ENCODE results near the gene CFAP97D1. TPM values are rescaled to one million over a fixed set of nuclear protein-coding genes. Genes with fewer than 3 reads are reported as not detected.

The CFAP97D1 gene
- total RNA-seq, 5 donors from 2014 or later (not counting 1 experiment from before 2014, with no cell fraction given), result not detected

DNA sequence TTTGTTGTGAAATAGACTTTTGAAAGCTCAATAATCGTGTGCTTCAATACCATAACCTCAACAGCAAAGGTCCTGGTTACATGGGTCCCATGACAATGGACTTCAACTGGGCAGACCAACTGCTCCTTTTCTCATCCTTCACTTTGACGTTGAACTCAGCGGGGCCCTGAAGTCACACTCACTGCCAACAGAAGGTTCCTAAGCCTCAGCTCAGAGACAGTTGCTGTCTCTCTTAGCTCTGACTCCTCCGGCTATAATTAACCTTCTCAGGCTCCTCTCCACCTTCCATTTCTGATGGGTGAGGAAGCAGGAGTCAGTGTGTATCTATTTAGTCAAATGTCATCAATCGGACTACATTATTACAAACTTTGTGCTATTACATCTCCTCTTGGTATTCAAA, 28.9 kb downstream of the CFAP97D1 start:
- ATAC-seq (replicated peaks in 1 of 4), result no peak

DNA sequence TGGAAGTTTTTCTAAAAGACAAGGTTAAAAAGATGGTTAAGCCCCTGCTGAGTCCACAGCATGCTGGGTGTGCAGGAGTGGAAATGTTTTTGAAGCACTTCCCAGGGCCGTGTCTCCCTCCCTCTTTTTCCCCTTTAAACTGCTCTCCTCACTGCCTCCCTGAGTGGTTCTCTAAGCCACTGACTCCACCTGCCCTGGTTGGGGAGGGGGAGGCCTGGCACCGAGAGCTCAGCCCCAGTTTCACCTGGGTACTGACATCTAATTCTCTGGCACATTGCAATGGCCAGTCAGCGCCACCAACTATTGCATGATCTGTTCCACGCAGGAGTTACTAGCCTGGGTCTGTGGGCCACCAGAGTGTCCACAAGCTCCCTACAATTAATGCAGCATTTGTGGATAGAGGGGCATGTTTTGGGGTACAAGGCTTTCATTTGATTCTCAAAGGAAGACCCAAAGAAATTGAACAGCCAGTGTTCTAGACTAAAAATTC, 30.0 kb downstream of the CFAP97D1 start:
- H3K27me3 Mint-ChIP-seq, result peaks cover 11 to 19% of the 10 kb centered on the region in 2 donors
- ChIA-PET CTCF (no interaction called here), POLR2A (no interaction called here)
- no peak overlapping the region for H3K27ac Mint-ChIP-seq
- no peak for ATAC-seq (replicated peaks in 1 of 4)
- H3K4me3 Mint-ChIP-seq, result no peak overlapping the region
- Histone ChIP-seq H3K27ac (ENCODE audit: low read length) (no peak overlapping the region), H3K36me3 (ENCODE audit: control insufficient read depth in 2 of 2, extremely low read depth in 1 of 2, insufficient read depth in 1 of 2, low read length in 1 of 2) (no peaks in the 10 kb centered on the region), H3K9me3 (no peaks in the 10 kb centered on the region), H3K4me1 (ENCODE audit: control insufficient read depth in 1 of 2, extremely low read depth in 1 of 2, insufficient read depth in 2 of 2, low read length in 2 of 2) (no peaks in the 10 kb centered on the region), H3K27me3 (replicated peaks in 1 of 2; ENCODE audit: control insufficient read depth in 2 of 2, extremely low read depth in 1 of 2, insufficient read depth in 2 of 2, low read length in 1 of 2) (peaks cover 0 to 35% of the 10 kb centered on the region in 2 experiments), H3K4me3 (ENCODE audit: control insufficient read depth in 1 of 2, extremely low read depth in 1 of 2, low read length in 1 of 2) (no peak overlapping the region)
- H3K36me3 Mint-ChIP-seq, result no peaks in the 10 kb centered on the region
- WGBS (ENCODE audit: insufficient coverage), result no CpG with 5 or more reads among the region's 4 CpGs
- no peak for DNase-seq
- no peaks in the 10 kb centered on the region for H3K9me3 Mint-ChIP-seq
- H3K4me1 Mint-ChIP-seq, result no peaks in the 10 kb centered on the region

More for the DNA sequence above, 28.9 kb downstream of the CFAP97D1 start:
- Histone ChIP-seq H3K4me1 (ENCODE audit: control insufficient read depth in 1 of 2, extremely low read depth in 1 of 2, insufficient read depth in 2 of 2, low read length in 2 of 2) (no peaks in the 10 kb centered on the region), H3K36me3 (ENCODE audit: control insufficient read depth in 2 of 2, extremely low read depth in 1 of 2, insufficient read depth in 1 of 2, low read length in 1 of 2) (no peaks in the 10 kb centered on the region), H3K27ac (ENCODE audit: low read length) (no peak overlapping the region), H3K9me3 (no peaks in the 10 kb centered on the region), H3K4me3 (ENCODE audit: control insufficient read depth in 1 of 2, extremely low read depth in 1 of 2, low read length in 1 of 2) (no peak overlapping the region), H3K27me3 (replicated peaks in 1 of 2; ENCODE audit: control insufficient read depth in 2 of 2, extremely low read depth in 1 of 2, insufficient read depth in 2 of 2, low read length in 1 of 2) (peaks cover 0 to 39% of the 10 kb centered on the region in 2 experiments)
- Mint-ChIP-seq H3K4me3 (no peak overlapping the region), H3K9me3 (no peaks in the 10 kb centered on the region), H3K27ac (no peak overlapping the region), H3K4me1 (no peaks in the 10 kb centered on the region), H3K36me3 (no peaks in the 10 kb centered on the region), H3K27me3 (peaks cover 19 to 24% of the 10 kb centered on the region in 2 donors)
- 71% methylated on average over 3 of the region's 5 CpGs for WGBS (ENCODE audit: insufficient coverage)
- ChIA-PET POLR2A (no interaction called here), CTCF (no interaction called here)
- no peak for DNase-seq

DNA sequence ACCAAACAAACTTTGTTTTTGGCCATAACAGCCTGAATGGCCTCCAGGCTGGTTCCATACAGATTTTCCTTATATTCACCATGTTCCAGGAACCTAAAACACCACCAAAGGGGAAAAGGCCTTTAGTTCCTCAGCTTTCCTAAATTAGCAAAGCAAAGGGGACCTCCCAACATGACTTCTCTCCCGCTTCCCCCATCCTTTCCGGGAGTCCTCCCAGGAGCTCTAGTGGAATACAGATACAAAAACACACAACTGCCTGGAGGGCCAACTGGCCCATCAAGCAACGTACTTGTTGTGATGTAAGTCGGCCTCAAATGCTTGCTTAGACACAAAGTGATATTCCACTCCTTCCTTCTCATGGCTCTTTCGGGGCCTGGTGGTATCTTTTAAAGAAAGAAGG, 30.6 kb downstream of the CFAP97D1 start:
- POLR2A ChIA-PET, result no interaction called here
- no peaks in the 10 kb centered on the region for H3K9me3 ChIP-seq
- no peak overlapping the region for H3K4me3 ChIP-seq (ENCODE audit: control insufficient read depth in 1 of 2, extremely low read depth in 1 of 2, low read length in 1 of 2)
- Mint-ChIP-seq H3K9me3 (no peaks in the 10 kb centered on the region), H3K4me3 (no peak overlapping the region), H3K27me3 (peaks cover 8 to 19% of the 10 kb centered on the region in 2 donors), H3K36me3 (no peaks in the 10 kb centered on the region), H3K27ac (no peak overlapping the region), H3K4me1 (no peaks in the 10 kb centered on the region)
- CTCF ChIA-PET, result no interaction called here
- DNase-seq, result no peak
- H3K27me3 ChIP-seq (replicated peaks in 1 of 2; ENCODE audit: control insufficient read depth in 2 of 2, extremely low read depth in 1 of 2, insufficient read depth in 2 of 2, low read length in 1 of 2), result peaks cover 0 to 35% of the 10 kb centered on the region in 2 experiments
- no peak overlapping the region for H3K27ac ChIP-seq (ENCODE audit: low read length)
- 81% methylated on average over 2 of the region's 5 CpGs for whole genome bisulfite sequencing (ENCODE audit: insufficient coverage)
- ATAC-seq (replicated peaks in 1 of 4), result no peak
- no peaks in the 10 kb centered on the region for H3K4me1 ChIP-seq (ENCODE audit: control insufficient read depth in 1 of 2, extremely low read depth in 1 of 2, insufficient read depth in 2 of 2, low read length in 2 of 2)
- no peaks in the 10 kb centered on the region for H3K36me3 ChIP-seq (ENCODE audit: control insufficient read depth in 2 of 2, extremely low read depth in 1 of 2, insufficient read depth in 1 of 2, low read length in 1 of 2)

DNA sequence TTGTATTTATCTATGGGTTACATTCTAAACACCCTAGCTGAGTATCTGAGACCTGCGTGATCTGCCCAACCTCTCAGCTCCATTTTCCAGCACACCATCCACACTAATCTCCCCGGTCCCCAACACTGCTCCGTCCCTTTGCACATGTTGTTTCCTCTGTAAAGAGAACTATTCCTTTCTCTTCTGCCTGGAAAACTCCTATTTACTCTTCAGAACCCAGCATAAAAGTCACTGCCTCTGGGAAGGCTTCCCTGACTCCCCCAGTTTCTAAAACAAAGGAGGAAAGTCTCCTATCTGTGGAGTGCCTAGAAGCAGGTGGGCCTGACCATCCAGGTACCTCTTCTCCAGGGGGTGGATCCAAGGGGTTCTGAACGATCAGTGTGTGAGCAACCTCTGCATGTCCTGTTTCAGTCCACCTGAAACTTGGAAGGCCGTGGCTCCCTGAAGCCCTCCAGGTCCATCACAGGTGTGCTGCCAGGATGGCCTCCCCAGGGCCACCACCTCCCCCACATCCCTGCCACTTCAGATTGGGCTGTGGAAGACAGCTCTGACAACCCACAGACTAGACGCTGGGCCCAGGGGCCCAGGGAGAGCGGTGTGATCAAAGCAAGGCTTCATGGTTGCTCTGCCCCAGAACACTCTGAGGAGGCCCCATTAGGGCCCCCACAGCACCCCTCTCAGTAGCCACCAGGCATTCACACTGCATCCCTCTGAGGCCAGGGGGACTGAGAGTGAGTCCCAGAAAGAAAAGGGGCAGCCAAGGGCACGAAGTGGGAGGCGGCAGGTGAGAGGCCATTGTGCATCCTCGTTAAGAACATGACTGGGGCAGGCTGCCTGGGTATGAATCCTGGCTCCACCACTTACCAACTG, 32.4 kb downstream of the CFAP97D1 start:
- no peaks in the 10 kb centered on the region for H3K36me3 ChIP-seq (ENCODE audit: control insufficient read depth in 2 of 2, extremely low read depth in 1 of 2, insufficient read depth in 1 of 2, low read length in 1 of 2)
- Mint-ChIP-seq H3K36me3 (no peaks in the 10 kb centered on the region), H3K27ac (no peak overlapping the region), H3K9me3 (no peaks in the 10 kb centered on the region), H3K4me3 (no peak overlapping the region), H3K27me3 (peaks cover 8 to 16% of the 10 kb centered on the region in 2 donors), H3K4me1 (no peaks in the 10 kb centered on the region)
- no peak overlapping the region for H3K27ac ChIP-seq (ENCODE audit: low read length)
- 80% methylated on average over 9 of the region's 10 CpGs for WGBS (ENCODE audit: insufficient coverage)
- DNase-seq (no peak), ATAC-seq (replicated peaks in 1 of 4) (no peak)
- H3K4me1 ChIP-seq (ENCODE audit: control insufficient read depth in 1 of 2, extremely low read depth in 1 of 2, insufficient read depth in 2 of 2, low read length in 2 of 2), result no peaks in the 10 kb centered on the region
- no peaks in the 10 kb centered on the region for H3K9me3 ChIP-seq
- CTCF ChIA-PET, result no interaction called here
- H3K27me3 ChIP-seq (replicated peaks in 1 of 2; ENCODE audit: control insufficient read depth in 2 of 2, extremely low read depth in 1 of 2, insufficient read depth in 2 of 2, low read length in 1 of 2), result peaks cover 0 to 25% of the 10 kb centered on the region in 2 experiments
- H3K4me3 ChIP-seq (ENCODE audit: control insufficient read depth in 1 of 2, extremely low read depth in 1 of 2, low read length in 1 of 2), result no peak overlapping the region
- POLR2A ChIA-PET, result no interaction called here

DNA sequence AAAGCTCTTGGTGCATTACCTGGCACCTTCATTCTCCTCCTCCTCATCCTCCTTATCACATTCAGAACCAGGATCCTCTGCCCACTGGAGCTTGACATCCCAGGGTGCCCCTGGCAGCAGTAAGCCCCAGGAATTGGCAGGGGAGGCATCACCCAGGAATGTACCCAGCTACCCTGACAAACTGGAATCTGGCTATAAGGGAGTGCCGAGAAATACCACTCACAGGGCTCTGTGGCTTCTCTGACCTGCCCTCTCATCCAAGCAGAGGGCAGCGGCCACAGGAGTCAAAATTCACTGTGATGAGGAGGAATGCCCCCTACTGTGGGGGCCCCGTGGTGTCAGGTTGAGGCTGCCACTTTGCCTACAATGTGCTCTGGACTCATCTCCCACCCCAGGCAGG, 33.2 kb downstream of the CFAP97D1 start:
- Histone ChIP-seq H3K27me3 (replicated peaks in 1 of 2; ENCODE audit: control insufficient read depth in 2 of 2, extremely low read depth in 1 of 2, insufficient read depth in 2 of 2, low read length in 1 of 2) (peaks cover 0 to 24% of the 10 kb centered on the region in 2 experiments), H3K4me3 (ENCODE audit: control insufficient read depth in 1 of 2, extremely low read depth in 1 of 2, low read length in 1 of 2) (no peak overlapping the region), H3K36me3 (ENCODE audit: control insufficient read depth in 2 of 2, extremely low read depth in 1 of 2, insufficient read depth in 1 of 2, low read length in 1 of 2) (no peaks in the 10 kb centered on the region), H3K4me1 (ENCODE audit: control insufficient read depth in 1 of 2, extremely low read depth in 1 of 2, insufficient read depth in 2 of 2, low read length in 2 of 2) (no peaks in the 10 kb centered on the region), H3K27ac (ENCODE audit: low read length) (no peak overlapping the region), H3K9me3 (no peaks in the 10 kb centered on the region)
- ChIA-PET POLR2A (no interaction called here), CTCF (no interaction called here)
- H3K36me3 Mint-ChIP-seq, result no peaks in the 10 kb centered on the region
- DNase-seq (no peak), ATAC-seq (replicated peaks in 1 of 4) (no peak)
- no peak overlapping the region for H3K27ac Mint-ChIP-seq
- peaks cover 5 to 16% of the 10 kb centered on the region in 2 donors for H3K27me3 Mint-ChIP-seq
- H3K4me3 Mint-ChIP-seq, result no peak overlapping the region
- no CpG with 5 or more reads among the region's 3 CpGs for WGBS (ENCODE audit: insufficient coverage)
- H3K9me3 Mint-ChIP-seq, result no peaks in the 10 kb centered on the region
- no peaks in the 10 kb centered on the region for H3K4me1 Mint-ChIP-seq

DNA sequence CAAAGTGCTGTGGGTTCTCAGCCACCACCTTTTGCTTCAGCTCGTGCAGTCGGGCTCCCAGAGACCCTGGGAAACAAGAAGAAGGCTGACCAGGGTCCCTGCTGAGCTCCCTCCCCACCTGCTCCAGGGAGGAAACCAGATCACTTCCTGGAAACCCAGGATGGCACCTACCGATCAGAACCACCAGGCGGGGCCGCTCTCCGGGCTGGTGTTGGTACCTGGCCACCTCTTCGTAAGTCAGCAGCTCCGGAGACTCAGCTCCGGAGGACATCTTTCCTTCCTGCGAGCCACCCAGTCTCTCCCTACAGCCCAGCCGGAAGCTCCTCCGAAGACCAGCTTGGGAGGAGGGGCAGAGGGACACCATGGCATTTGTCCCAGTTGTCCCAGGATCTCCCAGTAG, 33.8 kb downstream of the CFAP97D1 start:
- H3K4me3 Mint-ChIP-seq, result no peak overlapping the region
- Histone ChIP-seq H3K36me3 (ENCODE audit: control insufficient read depth in 2 of 2, extremely low read depth in 1 of 2, insufficient read depth in 1 of 2, low read length in 1 of 2) (no peaks in the 10 kb centered on the region), H3K27me3 (replicated peaks in 1 of 2; ENCODE audit: control insufficient read depth in 2 of 2, extremely low read depth in 1 of 2, insufficient read depth in 2 of 2, low read length in 1 of 2) (peaks cover 0 to 22% of the 10 kb centered on the region in 2 experiments), H3K27ac (ENCODE audit: low read length) (no peak overlapping the region), H3K4me3 (ENCODE audit: control insufficient read depth in 1 of 2, extremely low read depth in 1 of 2, low read length in 1 of 2) (no peak overlapping the region), H3K4me1 (ENCODE audit: control insufficient read depth in 1 of 2, extremely low read depth in 1 of 2, insufficient read depth in 2 of 2, low read length in 2 of 2) (no peaks in the 10 kb centered on the region), H3K9me3 (no peaks in the 10 kb centered on the region)
- H3K27ac Mint-ChIP-seq, result no peak overlapping the region
- 83% methylated on average over 4 of the region's 12 CpGs for WGBS (ENCODE audit: insufficient coverage)
- ATAC-seq (replicated peaks in 1 of 4) (no peak), DNase-seq (no peak)
- H3K9me3 Mint-ChIP-seq, result no peaks in the 10 kb centered on the region
- H3K27me3 Mint-ChIP-seq, result peaks cover 3 to 16% of the 10 kb centered on the region in 2 donors
- H3K4me1 Mint-ChIP-seq, result no peaks in the 10 kb centered on the region
- CTCF ChIA-PET, result no interaction called here
- POLR2A ChIA-PET, result no interaction called here
- no peaks in the 10 kb centered on the region for H3K36me3 Mint-ChIP-seq
